GM21381 (cell line): Measurements from ENCODE around the gene LANCL2.
"Not testable (repeated sequence)": the region's sequence is repeated elsewhere in the genome, so short reads cannot be mapped to it uniquely, and the experiment has no call there.

Source experiments
- ATAC-seq: cut with Tn5 transposase; IDR thresholded peaks from one replicate; pipeline ENCODE4 v1.9.1; 2021; ENCODE audit warnings: mild to moderate bottlenecking, moderate library complexity; ENCODE audit not compliant: unreplicated experiment

The LANCL2 gene

GRCh38 chr7:55468495-55468894 lies 103.4 kb downstream of the LANCL2 start:
- no peak for ATAC-seq

DNA sequence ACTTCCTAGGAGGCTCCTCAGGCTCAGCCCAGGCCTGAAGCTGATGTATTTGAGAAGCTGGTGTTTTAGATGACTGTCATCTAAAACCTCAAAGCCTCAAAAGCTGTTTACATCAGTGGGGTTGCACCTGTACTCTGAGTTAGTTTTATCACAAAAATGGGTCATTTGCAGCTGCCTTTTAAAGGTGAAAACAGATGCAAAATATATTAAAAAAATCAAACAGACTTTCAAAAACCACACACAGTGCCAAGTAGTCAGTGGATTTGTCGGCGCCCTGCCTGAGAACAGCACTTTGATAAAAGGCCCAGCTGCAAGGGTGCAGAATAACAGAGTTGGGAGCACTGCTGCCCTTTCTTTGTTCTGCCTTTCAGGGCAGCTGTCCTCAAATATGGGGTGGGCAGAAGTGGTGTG lies 104.1 kb downstream of the LANCL2 start:
- ATAC-seq = no peak

GRCh38 chr7:55469721-55470120 lies 104.6 kb downstream of the LANCL2 start:
- ATAC-seq = no peak

DNA sequence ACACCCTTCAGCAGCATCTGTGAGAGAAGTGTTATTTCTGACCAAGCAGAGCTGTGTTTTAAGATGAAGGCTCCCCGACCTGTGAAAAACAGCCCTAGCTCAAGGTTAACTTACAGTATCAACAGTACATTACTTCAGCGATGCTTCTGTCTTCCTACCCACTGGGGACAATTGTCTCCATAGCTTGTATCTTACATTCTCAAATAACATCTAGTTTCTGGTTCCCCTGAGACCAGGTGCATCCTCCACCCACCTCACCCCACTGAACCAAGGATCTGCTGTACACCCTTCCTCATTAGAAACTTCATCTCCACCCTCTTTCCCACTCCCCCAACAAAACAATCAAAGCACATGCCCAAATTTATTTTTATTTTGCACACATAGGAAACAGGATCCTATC lies 105.1 kb downstream of the LANCL2 start:
- no peak for ATAC-seq

DNA sequence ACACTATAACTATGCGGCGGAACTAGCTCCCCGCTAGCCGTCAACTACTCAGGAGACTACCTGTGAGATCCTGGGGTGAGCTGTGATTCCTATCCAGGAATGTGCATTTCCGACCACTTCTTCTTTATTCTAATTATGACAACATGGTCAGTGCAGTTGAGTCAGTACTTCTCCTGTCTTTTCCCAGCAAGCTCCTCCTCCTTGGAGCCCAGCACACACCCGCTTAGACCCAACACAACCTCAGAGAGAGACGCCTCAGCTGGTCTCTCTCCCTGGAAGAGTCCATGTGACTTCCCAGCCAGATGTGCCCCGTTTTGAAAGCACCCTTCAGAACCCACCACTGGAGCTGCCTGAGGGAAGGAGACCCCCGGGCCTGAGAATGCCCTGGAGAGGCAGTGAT lies 106.5 kb downstream of the LANCL2 start:
- ATAC-seq = not testable (repeated sequence)

- not testable (repeated sequence) for ATAC-seq
Measured at GRCh38 chr7:55472406-55472805, 107.3 kb downstream of the LANCL2 start.

DNA sequence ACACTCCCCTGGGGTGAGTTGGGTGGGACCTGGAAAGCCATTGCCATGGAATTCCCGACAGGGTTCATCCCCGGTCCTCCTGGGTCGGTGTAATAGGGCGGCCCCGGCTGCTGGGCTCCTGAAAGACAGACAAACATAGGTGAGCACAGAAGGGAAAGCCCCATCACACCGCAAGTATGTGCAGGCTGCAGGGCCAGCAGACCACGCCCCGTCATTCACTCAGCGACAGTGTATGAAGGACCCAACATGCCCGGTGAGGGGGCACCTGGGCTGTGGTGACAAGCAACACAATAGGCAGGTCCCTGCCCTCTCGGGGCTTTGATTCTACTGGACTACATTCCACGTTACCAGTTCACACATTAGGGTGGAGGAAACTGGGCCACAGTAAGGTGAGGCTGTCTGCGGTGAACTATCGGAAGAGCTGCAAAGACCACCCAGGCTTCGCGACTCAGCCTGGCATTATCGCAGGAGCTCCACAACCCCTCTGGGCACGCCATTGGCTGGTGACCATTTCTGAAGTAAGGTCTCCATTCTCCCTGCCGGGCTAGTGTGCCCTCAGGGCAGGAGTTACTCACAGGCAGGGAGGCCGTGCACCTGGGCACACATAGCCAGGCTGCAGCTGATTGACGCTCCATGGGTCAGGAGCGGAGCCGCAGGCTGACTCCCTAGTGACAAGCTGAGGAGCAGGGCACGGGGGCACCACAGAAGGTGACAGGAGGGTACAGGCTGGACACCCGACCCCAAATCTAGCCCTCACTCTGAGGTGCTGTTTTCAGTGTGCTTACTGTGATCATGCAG lies 108.0 kb downstream of the LANCL2 start:
- no peak for ATAC-seq

DNA sequence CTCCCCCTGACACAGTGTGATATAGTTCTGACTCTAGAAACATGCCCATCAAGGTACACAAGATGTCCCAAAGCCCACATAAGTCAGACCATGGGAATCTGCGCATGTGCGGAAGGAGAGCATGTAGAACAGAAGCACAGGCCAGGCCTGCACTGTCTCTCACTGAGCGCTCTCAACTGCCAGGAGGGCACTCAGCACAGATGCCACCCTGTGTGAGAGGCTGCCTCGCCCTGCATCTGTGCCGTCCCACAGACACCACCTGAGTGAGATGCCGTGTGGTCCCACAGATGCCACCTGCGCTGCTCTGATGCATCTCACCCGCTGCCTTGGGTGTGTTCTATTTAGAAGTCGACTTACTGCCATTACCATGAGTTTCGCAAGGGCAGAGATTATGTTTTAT lies 108.8 kb downstream of the LANCL2 start:
- no peak for ATAC-seq

GRCh38 chr7:55474944-55475854 lies 110.1 kb downstream of the LANCL2 start:
- ATAC-seq = no peak

- ATAC-seq = no peak
Measured at GRCh38 chr7:55475855-55476803, 111.0 kb downstream of the LANCL2 start.

GRCh38 chr7:55476852-55477780 lies 112.0 kb downstream of the LANCL2 start:
- no peak for ATAC-seq

- ATAC-seq = no peak
Measured at GRCh38 chr7:55477781-55478374, 112.7 kb downstream of the LANCL2 start.

DNA sequence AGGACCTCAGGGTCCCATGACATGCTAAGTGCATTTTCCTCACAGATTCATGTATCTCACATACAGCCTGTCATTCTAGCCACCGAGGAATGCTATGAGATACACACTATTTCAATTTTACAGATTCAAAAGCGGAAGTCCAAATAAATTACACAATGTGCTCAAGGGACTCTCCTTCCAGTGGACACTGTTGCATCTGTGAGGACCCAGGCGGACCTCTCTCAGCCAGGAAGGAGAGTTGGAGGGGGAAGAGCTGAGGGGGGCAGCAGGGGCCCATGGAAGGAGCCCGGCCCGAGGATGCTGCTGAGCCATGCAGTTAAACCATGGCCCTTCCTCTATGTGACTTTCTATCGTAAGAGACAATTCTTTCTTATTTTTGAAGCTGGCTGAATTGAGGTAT lies 113.6 kb downstream of the LANCL2 start:
- ATAC-seq = no peak

GRCh38 chr7:55481155-55481554 lies 116.0 kb downstream of the LANCL2 start:
- ATAC-seq = no peak

DNA sequence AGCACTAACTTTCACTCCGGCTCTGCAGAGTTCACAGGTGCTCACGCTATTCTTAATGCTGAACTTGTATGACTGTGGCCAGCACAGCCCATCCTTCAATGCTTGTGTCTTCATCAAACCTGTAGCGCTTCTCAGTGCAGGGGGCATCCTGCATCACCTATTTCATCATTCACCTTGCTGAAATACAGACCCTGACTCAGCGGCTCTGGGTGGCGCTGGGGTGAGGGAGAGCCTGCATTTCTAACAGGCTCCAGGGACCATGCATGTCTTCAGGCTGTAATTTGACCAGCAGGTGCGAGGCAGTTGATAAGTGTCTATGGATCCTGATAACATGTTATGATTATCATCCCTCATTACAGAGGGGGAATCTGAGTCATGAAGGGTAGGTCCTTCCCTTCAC lies 117.9 kb downstream of the LANCL2 start:
- no peak for ATAC-seq
